Head of caudate nucleus (tissue), 42 donors: ENCODE measurements around the gene CYP27A1.

ENCODE experiments used
- DNase-seq, 42 donors: peaks; one replicate each; pipeline versions ENCODE4 v3.0.0 to v3.0.0-alpha.2; 2020 to 2021; ENCODE audit warnings: mixed read lengths in 7 of 42
- intact Hi-C: fragments of 100-400 bp; cut with DNase I; formaldehyde crosslinking; loops from one replicate; pipeline ENCODE4 v1.15.0; 2022

The CYP27A1 gene

GRCh38 chr2:218804817-218805216, 22.9 kb downstream of the CYP27A1 start:
- DNase-seq, result peak in 1 of 42 donors; percentile 12
- intact Hi-C loops, result no loop called here

GRCh38 chr2:218805627-218806026, 23.7 kb downstream of the CYP27A1 start:
- intact Hi-C loops, result no loop called here

GRCh38 chr2:218806346-218806978, 24.5 kb downstream of the CYP27A1 start:
- intact Hi-C loops, result no loop called here
- DNase-seq, result peak in 3 of 42 donors; percentile 29 to 51 (median 42)

More at GRCh38 chr2:218805627-218806026, 23.7 kb downstream of the CYP27A1 start:
- peak in 1 of 42 donors; percentile 42 for DNase-seq

GRCh38 chr2:218807626-218808025, 25.7 kb downstream of the CYP27A1 start:
- intact Hi-C loops, result no loop called here
- DNase-seq, result no peak

- intact Hi-C loops, result no loop called here
These were observed 27.6 kb downstream of the CYP27A1 start for GRCh38 chr2:218809515-218809914.

GRCh38 chr2:218810256-218810655, 28.3 kb downstream of the CYP27A1 start:
- no peak for DNase-seq
- intact Hi-C loops, result no loop called here

More at GRCh38 chr2:218809515-218809914, 27.6 kb downstream of the CYP27A1 start:
- DNase-seq, result no peak

GRCh38 chr2:218811382-218811781, 29.4 kb downstream of the CYP27A1 start:
- no peak for DNase-seq
- intact Hi-C loops, result no loop called here

GRCh38 chr2:218812096-218812815, 30.3 kb downstream of the CYP27A1 start:
- intact Hi-C loops, result no loop called here
- peak in 1 of 42 donors; percentile 31 for DNase-seq

GRCh38 chr2:218812861-218813260, 30.9 kb downstream of the CYP27A1 start:
- intact Hi-C loops, result no loop called here
- DNase-seq, result no peak

GRCh38 chr2:218813771-218814460, 32.0 kb downstream of the CYP27A1 start:
- DNase-seq, result no peak
- intact Hi-C loops, result no loop called here

GRCh38 chr2:218814540-218815243, 32.7 kb downstream of the CYP27A1 start:
- intact Hi-C loops, result no loop called here
- peak in 1 of 42 donors; percentile 4 for DNase-seq

- intact Hi-C loops, result no loop called here
- DNase-seq, result peak in 1 of 42 donors; percentile 16
These were observed 33.3 kb downstream of the CYP27A1 start for GRCh38 chr2:218815244-218815637.

GRCh38 chr2:218815649-218816048, 33.7 kb downstream of the CYP27A1 start:
- intact Hi-C loops, result no loop called here
- peak in 1 of 42 donors; percentile 28 for DNase-seq

GRCh38 chr2:218816561-218817011, 34.6 kb downstream of the CYP27A1 start:
- intact Hi-C loops, result no loop called here
- peak in 1 of 42 donors; percentile 10 for DNase-seq

- intact Hi-C loops, result no loop called here
- no peak for DNase-seq
These were observed 37.1 kb downstream of the CYP27A1 start for GRCh38 chr2:218819093-218819492.

GRCh38 chr2:218820746-218821369, 38.9 kb downstream of the CYP27A1 start:
- intact Hi-C loops, result no loop called here
- DNase-seq, result peak in 1 of 42 donors; percentile 31

- intact Hi-C loops, result no loop called here
- peak in 1 of 42 donors; percentile 20 for DNase-seq
These were observed 39.8 kb downstream of the CYP27A1 start for GRCh38 chr2:218821605-218822211.

- intact Hi-C loops, result no loop called here
These were observed 40.7 kb downstream of the CYP27A1 start for GRCh38 chr2:218822622-218823021.

More at GRCh38 chr2:218822622-218823021, 40.7 kb downstream of the CYP27A1 start:
- DNase-seq, result peak in 1 of 42 donors; percentile 26
